Body of pancreas (tissue), 4 donors: ENCODE results near the gene GABRP. TPM values are rescaled to one million over a fixed set of nuclear protein-coding genes. Genes with fewer than 3 reads are reported as not detected.
"Not testable (repeated sequence)": the region's sequence is repeated elsewhere in the genome, so short reads cannot be mapped to it uniquely, and the experiment has no call there.

ENCODE experiments used
- ATAC-seq: fragments of 150-250 bp; one replicate; pipeline ENCODE4 v1.9.1; 2016
- DNase-seq, 4 donors: peaks; one replicate each; pipeline ENCODE4 v3.0.0-alpha.2; 2019
- H3K27ac ChIP-seq, 4 donors: fragments of 200-600 bp; sonication (generic); 1 replicate in 3 of 4; 2 replicates in 1 of 4; pipeline versions ENCODE4 v1.5.1 to v1.6.1; 2016 to 2019; ENCODE audit warnings: mild to moderate bottlenecking in 1 of 4, mixed read lengths in 1 of 4, moderate library complexity in 1 of 4
- H3K27me3 ChIP-seq, 2 donors: fragments of 200-600 bp; sonication (generic); one replicate each; pipeline ENCODE4 v1.6.0; 2016; ENCODE audit warnings: mild to moderate bottlenecking in 1 of 2
- H3K36me3 ChIP-seq, 2 donors: fragments of 200-600 bp; sonication (generic); replicated peaks in 1 of 2; 2 replicates each; pipeline ENCODE4 v1.5.1; 2016; ENCODE audit warnings: low read depth in 2 of 2; ENCODE audit not compliant: insufficient read depth in 1 of 2
- H3K4me1 ChIP-seq: fragments of 200-600 bp; sonication (generic); one replicate; pipeline ENCODE4 v1.6.0; 2016
- H3K4me3 ChIP-seq, 2 donors: fragments of 200-600 bp; sonication (generic); 1 replicate in 1 of 2; 2 replicates in 1 of 2; pipeline ENCODE4 v1.5.1; 2016 to 2019
- H3K9me3 ChIP-seq, 3 donors: fragments of 200-600 bp; sonication (generic); 1 replicate in 2 of 3; 2 replicates in 1 of 3; pipeline ENCODE4 v1.5.1; 2016
- POLR2A ChIP-seq, 3 donors: fragments of 450-650 bp; IDR thresholded peaks; one replicate each; pipeline ENCODE4 v1.6.1; 2016; ENCODE audit warnings: antibody characterized with exemption in 3 of 3, mild to moderate bottlenecking in 2 of 3
- WGBS, 2 donors: methylation state at CpG; one replicate each; pipeline ENCODE4 v1.1.5; 2017; 5-methylcytosine and 5-hydroxymethylcytosine counted together
- intact Hi-C: fragments of 100-400 bp; cut with DNase I; formaldehyde crosslinking; loops from one replicate; pipeline ENCODE4 v1.15.1; 2023
- total RNA-seq, 2 donors: library from RNA; depleted of rRNA; stranded (reverse); fragments of >200 nt; gene quantifications; one replicate each; pipeline ENCODE4 v1.1.0, GENCODE V29; 2016
- TF ChIP-seq, protein P1 (sequence below), 7 experiments: fragments of 450-650 bp in 4 of 7; fragments of 200-600 bp in 3 of 7; sonication (generic) in 3 of 7; IDR thresholded peaks; one replicate each; pipeline ENCODE4 v1.5.1; 2016 to 2019; ENCODE audit warnings: antibody characterized with exemption in 7 of 7

Gene GABRP
- total RNA-seq, 2 donors from 2014 or later: 8.6 TPM; not detected in 1

DNA sequence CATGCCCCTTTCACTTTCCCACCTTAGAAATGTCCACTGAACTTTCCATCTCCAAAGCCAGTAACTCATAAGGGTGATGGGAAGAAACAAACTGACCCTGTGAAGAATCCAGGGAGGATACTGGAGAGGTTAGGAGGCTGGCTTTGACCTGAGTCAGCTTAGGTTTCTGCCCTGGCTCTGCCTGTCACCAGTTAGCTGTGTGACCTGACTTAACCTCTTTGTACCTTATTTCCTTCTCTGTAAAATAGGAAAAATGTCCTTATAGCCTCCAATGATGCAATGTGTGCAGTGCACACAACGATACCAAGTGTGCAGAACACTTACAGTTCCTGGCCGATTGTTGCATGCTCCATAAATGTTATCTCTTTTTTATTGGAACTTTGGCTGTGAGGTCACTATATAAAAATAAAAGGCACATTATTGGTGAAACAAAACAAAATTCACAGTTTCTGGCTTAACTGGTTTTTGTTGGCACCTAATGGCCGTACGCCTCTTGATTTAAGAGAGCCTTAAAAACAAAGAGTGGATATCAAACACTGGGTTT lies 37.8 kb downstream of the GABRP start:
- peak overlapping the region in 2 of 4 donors; percentile 4 to 32 for H3K27ac ChIP-seq
- H3K4me1 ChIP-seq: no peaks in the 10 kb centered on the region
- H3K9me3 ChIP-seq: peaks cover 0 to 4% (median 0%) of the 10 kb centered on the region in 3 donors
- DNase-seq (peak in 1 of 4 donors; percentile 13), ATAC-seq (peak; percentile 52)
- intact Hi-C loops: no loop called here
- no peaks in the 10 kb centered on the region for H3K27me3 ChIP-seq
- no peaks in the 10 kb centered on the region for H3K36me3 ChIP-seq
- H3K4me3 ChIP-seq: no peak overlapping the region
- TF ChIP-seq, protein P1, sequence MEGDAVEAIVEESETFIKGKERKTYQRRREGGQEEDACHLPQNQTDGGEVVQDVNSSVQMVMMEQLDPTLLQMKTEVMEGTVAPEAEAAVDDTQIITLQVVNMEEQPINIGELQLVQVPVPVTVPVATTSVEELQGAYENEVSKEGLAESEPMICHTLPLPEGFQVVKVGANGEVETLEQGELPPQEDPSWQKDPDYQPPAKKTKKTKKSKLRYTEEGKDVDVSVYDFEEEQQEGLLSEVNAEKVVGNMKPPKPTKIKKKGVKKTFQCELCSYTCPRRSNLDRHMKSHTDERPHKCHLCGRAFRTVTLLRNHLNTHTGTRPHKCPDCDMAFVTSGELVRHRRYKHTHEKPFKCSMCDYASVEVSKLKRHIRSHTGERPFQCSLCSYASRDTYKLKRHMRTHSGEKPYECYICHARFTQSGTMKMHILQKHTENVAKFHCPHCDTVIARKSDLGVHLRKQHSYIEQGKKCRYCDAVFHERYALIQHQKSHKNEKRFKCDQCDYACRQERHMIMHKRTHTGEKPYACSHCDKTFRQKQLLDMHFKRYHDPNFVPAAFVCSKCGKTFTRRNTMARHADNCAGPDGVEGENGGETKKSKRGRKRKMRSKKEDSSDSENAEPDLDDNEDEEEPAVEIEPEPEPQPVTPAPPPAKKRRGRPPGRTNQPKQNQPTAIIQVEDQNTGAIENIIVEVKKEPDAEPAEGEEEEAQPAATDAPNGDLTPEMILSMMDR (IDR thresholded peaks at IDR 0.05): no peak
- no peak for TF ChIP-seq POLR2A (IDR thresholded peaks at IDR 0.05)
- 31 to 51% methylated on average over 4 of the region's 4 CpGs for WGBS, 2 donors

DNA sequence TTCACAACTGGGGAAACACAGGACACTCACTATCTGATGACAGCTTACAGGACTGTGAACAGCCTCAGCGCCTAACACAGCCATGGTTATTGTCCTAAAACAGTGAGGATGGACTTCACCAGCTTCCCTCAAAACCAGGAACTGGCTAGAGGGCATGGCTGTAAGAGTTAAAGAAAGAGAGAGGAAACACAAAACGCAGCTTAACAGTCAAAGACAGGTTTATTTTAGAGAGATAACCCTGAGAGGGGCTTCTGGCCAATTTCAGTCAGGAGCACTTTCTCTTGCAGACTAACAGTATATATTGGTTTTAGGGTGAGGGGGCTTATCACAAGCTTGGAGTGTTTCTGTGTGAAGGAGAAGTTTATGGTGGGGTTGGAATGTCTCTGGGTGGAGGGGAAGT lies 42.6 kb downstream of the GABRP start:
- H3K36me3 ChIP-seq: no peaks in the 10 kb centered on the region
- no peaks in the 10 kb centered on the region for H3K9me3 ChIP-seq
- no peaks in the 10 kb centered on the region for H3K27me3 ChIP-seq
- H3K4me3 ChIP-seq: no peak overlapping the region
- no peak for DNase-seq
- no peak overlapping the region for H3K27ac ChIP-seq
- no peak for ATAC-seq
- TF ChIP-seq, protein P1 (IDR thresholded peaks at IDR 0.05): no peak
- TF ChIP-seq POLR2A (IDR thresholded peaks at IDR 0.05): no peak
- H3K4me1 ChIP-seq: no peaks in the 10 kb centered on the region
- 65 to 71% methylated on average over 2 of the region's 2 CpGs for WGBS, 2 donors
- intact Hi-C loops: no loop called here

DNA sequence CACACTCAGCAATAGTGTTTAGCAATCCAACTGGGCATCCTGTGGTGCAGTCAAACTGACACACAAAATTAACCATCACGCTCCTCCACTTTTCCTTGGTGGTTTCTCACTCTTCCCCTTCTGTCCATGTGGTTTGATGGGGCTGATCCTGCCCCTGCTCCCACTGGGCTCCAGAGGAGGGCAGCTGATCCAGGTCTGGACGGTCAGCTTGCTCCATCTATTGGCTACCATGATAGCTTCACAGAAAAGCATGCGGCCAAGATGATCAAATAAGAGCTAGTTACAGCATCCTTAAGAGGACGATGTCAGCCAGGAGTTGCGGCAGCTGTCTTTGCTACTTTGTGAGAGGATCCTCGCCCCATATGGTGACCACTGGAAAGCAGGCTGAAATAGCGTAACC lies 48.7 kb downstream of the GABRP start:
- H3K9me3 ChIP-seq: no peaks in the 10 kb centered on the region
- DNase-seq (no peak), ATAC-seq (no peak)
- H3K4me3 ChIP-seq: no peak overlapping the region
- no peaks in the 10 kb centered on the region for H3K36me3 ChIP-seq
- intact Hi-C loops: no loop called here
- H3K27me3 ChIP-seq: no peaks in the 10 kb centered on the region
- H3K27ac ChIP-seq: no peak overlapping the region
- peaks cover 11% of the 10 kb centered on the region for H3K4me1 ChIP-seq
- 71 to 81% methylated on average over 7 of the region's 7 CpGs for WGBS, 2 donors
- TF ChIP-seq, protein P1 (IDR thresholded peaks at IDR 0.05): no peak
- TF ChIP-seq POLR2A (IDR thresholded peaks at IDR 0.05): no peak

DNA sequence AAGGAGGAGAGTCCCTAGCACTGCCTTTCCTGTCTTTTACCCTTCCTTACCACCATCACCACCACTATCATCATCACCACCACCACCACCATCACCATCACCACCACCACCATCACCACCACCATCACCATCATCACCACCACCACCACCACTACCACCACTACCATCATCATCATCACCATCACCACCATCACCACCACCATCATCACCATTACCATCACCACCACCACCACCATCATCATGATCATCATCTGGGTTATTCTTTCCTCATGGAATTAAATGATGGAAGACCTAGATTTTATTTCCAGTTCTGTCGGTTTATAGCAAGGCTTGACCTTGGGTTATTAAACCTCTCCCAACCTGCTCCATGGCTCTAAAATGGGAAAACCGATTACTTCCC lies 50.5 kb downstream of the GABRP start:
- peaks cover 11% of the 10 kb centered on the region for H3K4me1 ChIP-seq
- H3K27me3 ChIP-seq, H3K36me3 ChIP-seq, DNase-seq, H3K27ac ChIP-seq, H3K9me3 ChIP-seq, ATAC-seq, intact Hi-C loops, H3K4me3 ChIP-seq: not testable (repeated sequence)
- 62 to 80% methylated on average over 2 of the region's 2 CpGs for WGBS, 2 donors

DNA sequence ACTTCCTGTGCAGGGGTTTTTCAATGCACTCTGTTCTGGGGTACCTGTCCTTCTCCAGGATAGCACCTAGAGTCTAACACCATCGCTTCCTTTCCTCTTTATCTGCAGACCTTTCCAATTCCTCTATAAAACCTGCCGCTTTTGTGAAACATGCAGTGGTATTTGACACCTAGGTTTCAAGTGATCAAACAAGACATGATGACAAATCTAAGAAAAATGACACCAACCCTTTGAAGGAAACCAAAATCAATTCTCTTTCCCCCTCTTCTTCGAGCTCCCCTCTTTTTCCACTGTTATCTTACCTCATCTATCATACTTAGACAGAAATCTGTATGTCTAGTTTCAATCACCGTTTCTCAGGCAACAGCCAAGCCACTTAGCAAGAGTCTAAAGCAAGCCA lies 52.7 kb downstream of the GABRP start:
- 40 to 48% methylated on average over 4 of the region's 4 CpGs for WGBS, 2 donors
- Histone ChIP-seq H3K4me3 (no peak overlapping the region), H3K36me3 (no peaks in the 10 kb centered on the region), H3K27ac (no peak overlapping the region), H3K9me3 (no peaks in the 10 kb centered on the region), H3K27me3 (no peaks in the 10 kb centered on the region), H3K4me1 (peaks cover 11% of the 10 kb centered on the region)
- intact Hi-C loops: no loop called here
- DNase-seq (no peak), ATAC-seq (no peak)
- TF ChIP-seq, protein P1 (IDR thresholded peaks at IDR 0.05): no peak
- no peak for TF ChIP-seq POLR2A (IDR thresholded peaks at IDR 0.05)
